ENCODE data around the gene PFKL. TPM values are rescaled to one million over a fixed set of nuclear protein-coding genes. Genes with fewer than 3 reads are reported as not detected.

Gene PFKL
- total RNA-seq, 1 donor from 2014 or later: 139 TPM

DNA sequence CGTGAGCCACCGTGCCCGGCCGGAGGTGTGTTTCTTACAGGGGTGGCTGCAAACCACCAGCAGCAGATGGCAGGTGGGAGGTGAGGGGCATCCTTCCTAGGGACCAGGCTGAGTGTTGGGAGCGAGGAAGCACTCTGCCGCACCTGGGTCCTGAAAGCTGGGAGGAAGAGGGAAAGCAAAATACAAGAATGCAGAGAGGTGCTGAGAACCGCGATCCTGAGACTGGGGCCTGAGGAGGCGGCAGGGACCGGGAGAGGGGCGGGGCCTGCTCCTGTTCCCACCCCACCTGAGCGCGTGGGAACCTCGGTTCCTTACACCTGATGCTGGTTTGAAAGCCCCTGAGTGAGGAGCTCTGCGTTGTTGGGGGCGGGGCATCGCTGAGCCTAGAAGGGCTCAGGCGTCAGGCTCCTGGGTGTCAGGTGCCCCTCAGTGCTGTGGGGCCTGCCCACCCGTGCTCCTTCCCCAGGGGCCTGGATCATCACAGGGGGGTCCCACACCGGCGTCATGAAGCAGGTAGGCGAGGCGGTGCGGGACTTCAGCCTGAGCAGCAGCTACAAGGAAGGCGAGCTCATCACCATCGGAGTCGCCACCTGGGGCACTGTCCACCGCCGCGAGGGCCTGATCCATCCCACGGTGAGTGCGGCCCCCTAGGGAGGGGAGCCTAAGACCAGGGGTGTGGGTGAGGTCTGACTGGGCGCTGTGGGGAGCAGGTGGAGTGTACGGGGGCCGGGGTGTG, 69.0 kb downstream of the PFKL start:
- no peak for DNase-seq (ENCODE audit: low spot score)
- H3K9me3 Mint-ChIP-seq: no peaks in the 10 kb centered on the region
- no peak overlapping the region for H3K4me3 Mint-ChIP-seq
- peaks cover 14% of the 10 kb centered on the region for H3K36me3 Mint-ChIP-seq (ENCODE audit: low read depth)
- intact Hi-C loops (cut with micrococcal nuclease): no loop called here
- H3K4me1 Mint-ChIP-seq (ENCODE audit: low read depth): peaks cover 10% of the 10 kb centered on the region
- no peaks in the 10 kb centered on the region for H3K27me3 Mint-ChIP-seq (ENCODE audit: insufficient read depth)
- H3K27ac Mint-ChIP-seq: no peak overlapping the region

DNA sequence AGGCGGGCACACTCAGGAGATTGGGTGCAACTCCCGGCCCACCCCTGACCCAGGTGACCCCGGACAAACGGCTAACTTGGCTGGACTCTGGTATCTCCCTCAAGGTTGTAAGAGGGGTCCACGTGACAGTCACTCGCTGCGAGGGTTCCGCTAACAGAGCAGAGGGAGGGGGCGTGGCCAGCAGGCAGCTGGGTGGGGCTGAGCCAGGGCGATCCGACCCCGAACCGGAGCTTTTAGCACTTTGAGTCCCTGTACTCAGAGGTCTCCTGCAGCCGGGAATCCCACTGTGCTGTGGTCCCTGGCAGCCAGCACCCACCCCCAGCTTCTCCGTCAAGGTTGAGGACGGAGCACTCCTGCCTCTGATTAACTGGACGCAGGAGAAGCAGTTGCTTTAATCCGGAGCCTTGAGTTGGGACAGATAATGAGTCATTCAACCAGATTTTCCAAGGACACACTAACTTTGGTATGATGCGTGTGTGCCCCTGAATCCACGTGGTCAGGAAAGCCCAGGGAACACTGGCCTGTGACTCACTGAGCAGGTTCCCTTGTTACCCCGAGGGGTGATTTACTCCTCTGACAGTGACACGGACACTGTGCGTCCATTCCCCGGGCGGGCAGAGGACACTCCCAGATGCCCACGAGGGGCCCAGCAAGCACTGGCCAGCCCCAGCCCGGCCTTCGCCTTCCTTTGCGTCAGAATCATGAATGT, 70.3 kb downstream of the PFKL start:
- no peaks in the 10 kb centered on the region for H3K9me3 Mint-ChIP-seq

DNA sequence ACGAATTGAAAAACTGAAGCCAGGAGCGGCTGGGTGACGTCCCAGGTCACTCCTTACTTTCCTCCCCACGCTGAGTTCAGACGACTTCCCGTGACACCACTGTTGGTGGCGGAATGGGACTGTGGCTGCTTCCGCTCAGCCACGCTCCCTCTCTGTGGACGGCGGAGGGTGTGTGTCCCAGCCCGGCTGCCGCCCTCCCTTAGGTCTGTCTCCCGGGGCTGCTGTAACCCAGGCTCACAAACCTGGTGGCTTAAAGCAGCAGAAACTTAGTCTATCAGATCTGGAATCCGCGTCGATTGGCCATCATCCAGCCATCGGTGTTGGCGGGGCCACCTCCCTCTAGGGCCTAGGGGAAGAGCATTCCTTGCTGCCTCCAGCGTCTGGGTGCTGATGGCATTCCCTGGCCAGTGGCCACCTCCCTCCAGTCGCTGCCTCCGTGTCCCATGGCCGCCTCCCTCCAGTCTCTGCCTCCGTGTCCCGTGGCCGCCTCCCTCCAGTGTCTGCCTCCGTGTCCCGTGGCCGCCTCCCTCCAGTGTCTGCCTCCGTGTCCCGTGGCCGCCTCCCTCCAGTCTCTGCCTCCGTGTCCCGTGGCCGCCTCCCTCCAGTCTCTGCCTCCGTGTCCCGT, 71.0 kb downstream of the PFKL start:
- peaks cover 23% of the 10 kb centered on the region for H3K36me3 Mint-ChIP-seq (ENCODE audit: low read depth)
- no peak overlapping the region for H3K27ac Mint-ChIP-seq
- no peak for DNase-seq (ENCODE audit: low spot score)
- no peak overlapping the region for H3K4me3 Mint-ChIP-seq
- H3K4me1 Mint-ChIP-seq (ENCODE audit: low read depth): peaks cover 23% of the 10 kb centered on the region
- no peaks in the 10 kb centered on the region for H3K9me3 Mint-ChIP-seq
- intact Hi-C loops (cut with micrococcal nuclease): no loop called here
- peaks cover 2% of the 10 kb centered on the region for H3K27me3 Mint-ChIP-seq (ENCODE audit: insufficient read depth)

More for the DNA sequence above, 70.3 kb downstream of the PFKL start:
- Mint-ChIP-seq H3K4me1 (ENCODE audit: low read depth) (peaks cover 15% of the 10 kb centered on the region), H3K27me3 (ENCODE audit: insufficient read depth) (no peaks in the 10 kb centered on the region), H3K36me3 (ENCODE audit: low read depth) (peaks cover 17% of the 10 kb centered on the region), H3K27ac (no peak overlapping the region), H3K4me3 (no peak overlapping the region)
- DNase-seq (ENCODE audit: low spot score): no peak
- intact Hi-C loops (cut with micrococcal nuclease): no loop called here

- Mint-ChIP-seq H3K27ac (no peak overlapping the region), H3K9me3 (no peaks in the 10 kb centered on the region), H3K4me3 (no peak overlapping the region), H3K36me3 (ENCODE audit: low read depth) (peaks cover 27% of the 10 kb centered on the region), H3K4me1 (ENCODE audit: low read depth) (peaks cover 28% of the 10 kb centered on the region), H3K27me3 (ENCODE audit: insufficient read depth) (peaks cover 2% of the 10 kb centered on the region)
- intact Hi-C loops (cut with micrococcal nuclease): no loop called here
- DNase-seq (ENCODE audit: low spot score): no peak
Observed at GRCh38 chr21:44371596-44371995, 71.7 kb downstream of the PFKL start.

DNA sequence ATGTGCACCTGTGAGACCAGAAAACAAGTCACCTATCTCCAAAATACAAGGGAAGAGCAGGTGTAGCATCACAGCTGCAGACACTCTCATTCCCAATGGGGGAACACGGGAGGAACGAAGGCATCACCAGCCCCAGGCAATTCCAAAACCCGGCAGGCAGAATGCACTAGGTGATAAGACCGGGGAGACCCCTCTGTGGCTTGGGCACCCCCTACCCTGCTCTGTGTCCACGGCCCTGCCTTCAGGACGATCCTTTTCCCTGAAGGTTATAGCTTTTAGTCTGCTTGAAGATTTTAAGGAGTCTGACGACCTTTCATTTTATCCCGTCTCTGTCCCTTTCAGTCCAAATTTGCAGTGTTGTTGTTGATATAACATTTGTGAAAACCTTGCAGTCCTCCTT, 72.8 kb downstream of the PFKL start:
- Mint-ChIP-seq H3K9me3 (no peaks in the 10 kb centered on the region), H3K4me3 (no peak overlapping the region), H3K27ac (no peak overlapping the region), H3K36me3 (ENCODE audit: low read depth) (peaks cover 27% of the 10 kb centered on the region), H3K27me3 (ENCODE audit: insufficient read depth) (peaks cover 2% of the 10 kb centered on the region), H3K4me1 (ENCODE audit: low read depth) (peaks cover 28% of the 10 kb centered on the region)
- no peak for DNase-seq (ENCODE audit: low spot score)
- intact Hi-C loops (cut with micrococcal nuclease): no loop called here

GRCh38 chr21:44374601-44375280, 74.9 kb downstream of the PFKL start:
- Mint-ChIP-seq H3K36me3 (ENCODE audit: low read depth) (peaks cover 25% of the 10 kb centered on the region), H3K27me3 (ENCODE audit: insufficient read depth) (peaks cover 2% of the 10 kb centered on the region), H3K4me3 (peak overlapping the region; percentile 67), H3K4me1 (ENCODE audit: low read depth) (peaks cover 28% of the 10 kb centered on the region), H3K27ac (no peak overlapping the region), H3K9me3 (no peaks in the 10 kb centered on the region)
- intact Hi-C loops (cut with micrococcal nuclease): no loop called here
- DNase-seq (ENCODE audit: low spot score): no peak

GRCh38 chr21:44375281-44375651, 75.4 kb downstream of the PFKL start:
- H3K36me3 Mint-ChIP-seq (ENCODE audit: low read depth): peaks cover 25% of the 10 kb centered on the region

DNA sequence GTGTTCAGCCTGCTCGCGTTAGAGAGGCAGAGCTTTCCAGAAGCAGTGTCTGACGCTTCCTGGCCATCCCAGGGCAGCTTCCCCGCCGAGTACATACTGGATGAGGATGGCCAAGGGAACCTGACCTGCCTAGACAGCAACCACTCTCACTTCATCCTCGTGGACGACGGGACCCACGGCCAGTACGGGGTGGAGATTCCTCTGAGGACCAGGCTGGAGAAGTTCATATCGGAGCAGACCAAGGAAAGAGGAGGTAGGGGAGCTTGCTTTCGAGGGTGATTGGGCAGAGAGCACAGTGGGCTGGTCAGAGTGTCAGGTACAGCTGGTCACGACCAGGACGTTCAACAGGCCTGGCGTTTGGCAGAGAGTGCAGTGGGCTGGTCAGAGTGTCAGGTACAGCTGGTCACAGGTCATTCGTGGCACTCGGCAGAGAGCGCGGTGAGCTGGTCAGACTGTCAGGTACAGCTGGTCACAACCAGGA, 75.9 kb downstream of the PFKL start:
- peaks cover 2% of the 10 kb centered on the region for H3K27me3 Mint-ChIP-seq (ENCODE audit: insufficient read depth)
- H3K4me3 Mint-ChIP-seq: peak overlapping the region; percentile 67
- no peaks in the 10 kb centered on the region for H3K9me3 Mint-ChIP-seq
- no peak for DNase-seq (ENCODE audit: low spot score)
- H3K36me3 Mint-ChIP-seq (ENCODE audit: low read depth): peaks cover 26% of the 10 kb centered on the region
- H3K4me1 Mint-ChIP-seq (ENCODE audit: low read depth): peaks cover 28% of the 10 kb centered on the region
- intact Hi-C loops (cut with micrococcal nuclease): no loop called here
- no peak overlapping the region for H3K27ac Mint-ChIP-seq

More at GRCh38 chr21:44375281-44375651, 75.4 kb downstream of the PFKL start:
- no peaks in the 10 kb centered on the region for H3K9me3 Mint-ChIP-seq
- H3K4me3 Mint-ChIP-seq: peak overlapping the region; percentile 67
- no peak overlapping the region for H3K27ac Mint-ChIP-seq
- DNase-seq (ENCODE audit: low spot score): peak; percentile 40
- peaks cover 2% of the 10 kb centered on the region for H3K27me3 Mint-ChIP-seq (ENCODE audit: insufficient read depth)
- peaks cover 28% of the 10 kb centered on the region for H3K4me1 Mint-ChIP-seq (ENCODE audit: low read depth)
- intact Hi-C loops (cut with micrococcal nuclease): no loop called here

DNA sequence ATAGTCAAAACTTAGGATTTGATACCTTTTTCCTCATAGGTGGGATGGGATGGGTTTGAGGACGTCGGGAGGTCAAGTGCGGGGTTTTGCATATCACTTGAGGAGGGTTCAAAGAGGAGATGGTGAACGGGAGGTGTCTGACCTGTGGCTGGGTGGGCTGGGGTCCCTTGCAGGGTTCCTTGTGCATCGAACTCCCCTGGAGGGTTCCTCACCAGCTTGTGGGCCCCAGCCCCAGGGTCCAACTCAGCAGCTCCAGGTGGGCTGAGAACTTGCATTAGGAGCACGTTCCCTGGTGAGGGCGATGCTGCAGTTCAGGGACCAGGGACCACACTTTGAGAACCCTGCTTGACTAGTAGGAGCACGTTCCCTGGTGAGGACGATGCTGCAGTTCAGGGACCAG, 76.8 kb downstream of the PFKL start:
- no peak for DNase-seq (ENCODE audit: low spot score)
- Mint-ChIP-seq H3K27me3 (ENCODE audit: insufficient read depth) (peaks cover 2% of the 10 kb centered on the region), H3K4me1 (ENCODE audit: low read depth) (peaks cover 28% of the 10 kb centered on the region), H3K27ac (no peak overlapping the region), H3K9me3 (no peaks in the 10 kb centered on the region), H3K36me3 (ENCODE audit: low read depth) (peaks cover 24% of the 10 kb centered on the region), H3K4me3 (no peak overlapping the region)
- intact Hi-C loops (cut with micrococcal nuclease): no loop called here

Other genes with a start within 250 kb of the PFKL start
- gene PWP2, start 192.7 kb upstream of the PFKL start, total RNA-seq: 11.9 and 15.1 TPM in 2 replicates
- gene GATD3, start 166.4 kb upstream of the PFKL start, total RNA-seq: 9.5 and 13.8 TPM in 2 replicates
- gene ICOSLG, start 59.1 kb upstream of the PFKL start, total RNA-seq: 6.4 and 7.2 TPM in 2 replicates
- not detected in 2 replicates for gene DNMT3L, start 38.2 kb upstream of the PFKL start, total RNA-seq
- not detected in 2 replicates for gene AIRE, start 14.2 kb upstream of the PFKL start, total RNA-seq
- gene CFAP410, start 39.3 kb downstream of the PFKL start, total RNA-seq: 13.3 and 17.8 TPM in 2 replicates
- 11.6 and 15.2 TPM in 2 replicates for gene TRPM2, start 53.6 kb downstream of the PFKL start, total RNA-seq
- gene LRRC3, start 155.5 kb downstream of the PFKL start, total RNA-seq: 1.8 and 1.9 TPM in 2 replicates
- gene KRTAP10-1, start 240.1 kb downstream of the PFKL start, total RNA-seq: not detected in 2 replicates